Measurements from ENCODE around the gene SPHKAP. TPM values are rescaled to one million over a fixed set of nuclear protein-coding genes. Genes with fewer than 3 reads are reported as not detected.

SPHKAP gene
- total RNA-seq, 4 donors from 2014 or later: under 0.01 TPM; not detected in 3

GRCh38 chr2:228094377-228094921 lies 87.0 kb downstream of the SPHKAP start:
- no peak for DNase-seq
- Histone ChIP-seq H3K27ac (no peak overlapping the region), H3K4me1 (no peaks in the 10 kb centered on the region), H3K27me3 (no peaks in the 10 kb centered on the region), H3K36me3 (no peaks in the 10 kb centered on the region), H3K4me3 (no peak overlapping the region), H3K9me3 (peaks cover 0 to 9% (median 0%) of the 10 kb centered on the region in 3 donors)
- no peak for TF ChIP-seq CTCF (IDR thresholded peaks at IDR 0.05)
- TF ChIP-seq POLR2A (IDR thresholded peaks at IDR 0.05): no peak
- intact Hi-C loops (cut with DNase I): no loop called here
- WGBS, 2 donors: 78 to 83% methylated on average over 6 of the region's 6 CpGs

GRCh38 chr2:228092056-228092455 lies 89.4 kb downstream of the SPHKAP start:
- intact Hi-C loops (cut with DNase I): no loop called here
- no peak overlapping the region for H3K4me3 ChIP-seq
- no peak overlapping the region for H3K27ac ChIP-seq
- no peaks in the 10 kb centered on the region for H3K4me1 ChIP-seq
- no peak for DNase-seq
- no peak for TF ChIP-seq CTCF (IDR thresholded peaks at IDR 0.05)
- no peak for TF ChIP-seq POLR2A (IDR thresholded peaks at IDR 0.05)
- H3K27me3 ChIP-seq: no peaks in the 10 kb centered on the region
- no peaks in the 10 kb centered on the region for H3K36me3 ChIP-seq
- H3K9me3 ChIP-seq: peaks cover 0 to 9% (median 0%) of the 10 kb centered on the region in 3 donors
- 71 to 84% methylated on average over 9 of the region's 9 CpGs for WGBS, 2 donors

GRCh38 chr2:228086561-228086960 lies 94.9 kb downstream of the SPHKAP start:
- no peaks in the 10 kb centered on the region for H3K27me3 ChIP-seq
- no peaks in the 10 kb centered on the region for H3K36me3 ChIP-seq
- intact Hi-C loops (cut with DNase I): no loop called here
- 72 to 80% methylated on average over 4 of the region's 4 CpGs for WGBS, 2 donors
- DNase-seq: no peak
- no peaks in the 10 kb centered on the region for H3K4me1 ChIP-seq
- H3K9me3 ChIP-seq: peaks cover 0 to 9% (median 0%) of the 10 kb centered on the region in 3 donors
- TF ChIP-seq POLR2A (IDR thresholded peaks at IDR 0.05) (no peak), CTCF (IDR thresholded peaks at IDR 0.05) (no peak)
- no peak overlapping the region for H3K4me3 ChIP-seq
- no peak overlapping the region for H3K27ac ChIP-seq

GRCh38 chr2:228084717-228085116 lies 96.8 kb downstream of the SPHKAP start:
- H3K4me1 ChIP-seq: no peaks in the 10 kb centered on the region
- TF ChIP-seq POLR2A (IDR thresholded peaks at IDR 0.05) (no peak), CTCF (IDR thresholded peaks at IDR 0.05) (no peak)
- DNase-seq: no peak
- H3K4me3 ChIP-seq: no peak overlapping the region
- H3K27me3 ChIP-seq: no peaks in the 10 kb centered on the region
- intact Hi-C loops (cut with DNase I): no loop called here
- H3K9me3 ChIP-seq: no peaks in the 10 kb centered on the region
- H3K27ac ChIP-seq: no peak overlapping the region
- WGBS, 2 donors: 15 to 18% methylated on average over 2 of the region's 2 CpGs
- H3K36me3 ChIP-seq: no peaks in the 10 kb centered on the region

- Histone ChIP-seq H3K36me3 (no peaks in the 10 kb centered on the region), H3K9me3 (no peaks in the 10 kb centered on the region), H3K4me1 (no peaks in the 10 kb centered on the region), H3K27ac (no peak overlapping the region), H3K27me3 (no peaks in the 10 kb centered on the region), H3K4me3 (no peak overlapping the region)
- intact Hi-C loops (cut with DNase I): no loop called here
- TF ChIP-seq CTCF (IDR thresholded peaks at IDR 0.05): no peak
- TF ChIP-seq POLR2A (IDR thresholded peaks at IDR 0.05): no peak
- WGBS, 2 donors: 91 to 98% methylated on average over 2 of the region's 2 CpGs
- no peak for DNase-seq
Measured at GRCh38 chr2:228083131-228083530, 98.4 kb downstream of the SPHKAP start.
